DOHH2 (cell line): ENCODE measurements around the gene GJC2.
"Not testable (repeated sequence)": the region's sequence is repeated elsewhere in the genome, so short reads cannot be mapped to it uniquely, and the experiment has no call there.

Experiments used
- H3F3A ChIP-seq: fragments of 200-600 bp; sonication (generic), shearing (Covaris generic); 2 replicates; pipeline ENCODE4 v1.6.0; 2016; ENCODE audit warnings: antibody characterized with exemption, mild to moderate bottlenecking; ENCODE audit not compliant: control insufficient read depth, insufficient read depth
- H3K27ac ChIP-seq: fragments of 200-600 bp; sonication (generic); 2 replicates; pipeline ENCODE4 v1.5.1; 2014; ENCODE audit warnings: low read depth, mild to moderate bottlenecking, low read length, moderate library complexity
- H3K27me3 ChIP-seq: fragments of 200-600 bp; sonication (generic); 2 replicates; pipeline ENCODE4 v1.6.1; 2014; ENCODE audit warnings: mild to moderate bottlenecking, low read length, mixed read lengths; ENCODE audit not compliant: control insufficient read depth
- H3K36me3 ChIP-seq: fragments of 200-600 bp; sonication (generic); 2 replicates; pipeline ENCODE4 v1.6.1; 2014; ENCODE audit warnings: mild to moderate bottlenecking, low read length, moderate library complexity, mixed read lengths; ENCODE audit not compliant: control insufficient read depth
- H3K4me1 ChIP-seq: fragments of 200-600 bp; sonication (generic); 2 replicates; pipeline ENCODE4 v1.6.1; 2014; ENCODE audit warnings: mild to moderate bottlenecking, low read length, mixed read lengths; ENCODE audit not compliant: control insufficient read depth
- H3K4me2 ChIP-seq: fragments of 200-600 bp; sonication (generic); 2 replicates; pipeline ENCODE4 v1.6.0; 2014; ENCODE audit warnings: mild to moderate bottlenecking, low read length, moderate library complexity
- H3K4me3 ChIP-seq: fragments of 200-600 bp; sonication (generic); 2 replicates; pipeline ENCODE4 v1.5.1; 2014; ENCODE audit warnings: mild to moderate bottlenecking, low read length, mixed read lengths
- H3K79me2 ChIP-seq: fragments of 200-600 bp; sonication (generic); 2 replicates; pipeline ENCODE4 v1.6.1; 2014; ENCODE audit warnings: mild to moderate bottlenecking, low read length, mixed read lengths; ENCODE audit not compliant: control insufficient read depth
- H3K9me2 ChIP-seq: fragments of 200-600 bp; sonication (generic); replicated peaks from 2 replicates; pipeline ENCODE4 v1.6.1; 2014; ENCODE audit warnings: mild to moderate bottlenecking, low read length, mixed read lengths; ENCODE audit not compliant: control insufficient read depth
- H3K9me3 ChIP-seq: fragments of 200-600 bp; sonication (generic); 2 replicates; pipeline ENCODE4 v1.6.1; 2014; ENCODE audit warnings: antibody characterized with exemption, low read length, mixed read lengths; ENCODE audit not compliant: control insufficient read depth, insufficient read depth
- H4K20me1 ChIP-seq: fragments of 200-600 bp; sonication (generic); 2 replicates; pipeline ENCODE4 v1.6.0; 2014; ENCODE audit warnings: low read depth, mild to moderate bottlenecking, antibody characterized with exemption, low read length, moderate library complexity; ENCODE audit not compliant: control insufficient read depth, insufficient read depth
- EZH2phosphoT487 ChIP-seq: fragments of 200-600 bp; sonication (generic); IDR thresholded peaks from 2 replicates; pipeline ENCODE4 v1.6.1; 2017; ENCODE audit warnings: borderline replicate concordance, mild to moderate bottlenecking, antibody characterized with exemption, low read length, moderate library complexity, mixed read lengths
- TF ChIP-seq, protein P1 (sequence below): fragments of 200-600 bp; sonication (generic); IDR thresholded peaks from one replicate; pipeline ENCODE4 v1.5.1; 2014; ENCODE audit warnings: antibody characterized with exemption, mild to moderate bottlenecking, low read depth, low read length; ENCODE audit not compliant: poor library complexity, severe bottlenecking

GJC2 gene

DNA sequence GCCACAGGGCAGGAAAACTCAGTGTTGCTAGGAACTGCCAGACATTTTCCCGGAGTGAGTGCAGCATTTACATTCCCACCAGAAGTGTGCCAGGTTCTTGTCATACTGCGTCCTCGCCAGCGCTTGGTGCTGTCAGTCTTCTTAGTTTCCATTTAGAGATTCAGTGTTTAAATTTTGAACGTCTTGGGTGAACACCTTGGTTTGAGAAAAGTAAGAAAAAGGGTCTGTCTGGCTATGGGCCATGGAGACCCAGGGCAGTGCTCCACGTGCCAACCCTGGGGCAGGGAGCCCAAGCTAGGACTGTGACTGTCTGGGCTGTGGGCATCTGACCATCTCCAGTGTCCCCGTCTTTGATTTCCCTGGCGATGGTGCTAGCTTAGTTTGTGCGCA, 31.9 kb downstream of the GJC2 start:
- no peaks in the 10 kb centered on the region for H3K79me2 ChIP-seq
- no peaks in the 10 kb centered on the region for H4K20me1 ChIP-seq
- H3F3A ChIP-seq, result no peaks in the 10 kb centered on the region
- no peak overlapping the region for H3K27ac ChIP-seq
- no peaks in the 10 kb centered on the region for H3K27me3 ChIP-seq
- H3K36me3 ChIP-seq, result no peaks in the 10 kb centered on the region
- TF ChIP-seq, protein P1, sequence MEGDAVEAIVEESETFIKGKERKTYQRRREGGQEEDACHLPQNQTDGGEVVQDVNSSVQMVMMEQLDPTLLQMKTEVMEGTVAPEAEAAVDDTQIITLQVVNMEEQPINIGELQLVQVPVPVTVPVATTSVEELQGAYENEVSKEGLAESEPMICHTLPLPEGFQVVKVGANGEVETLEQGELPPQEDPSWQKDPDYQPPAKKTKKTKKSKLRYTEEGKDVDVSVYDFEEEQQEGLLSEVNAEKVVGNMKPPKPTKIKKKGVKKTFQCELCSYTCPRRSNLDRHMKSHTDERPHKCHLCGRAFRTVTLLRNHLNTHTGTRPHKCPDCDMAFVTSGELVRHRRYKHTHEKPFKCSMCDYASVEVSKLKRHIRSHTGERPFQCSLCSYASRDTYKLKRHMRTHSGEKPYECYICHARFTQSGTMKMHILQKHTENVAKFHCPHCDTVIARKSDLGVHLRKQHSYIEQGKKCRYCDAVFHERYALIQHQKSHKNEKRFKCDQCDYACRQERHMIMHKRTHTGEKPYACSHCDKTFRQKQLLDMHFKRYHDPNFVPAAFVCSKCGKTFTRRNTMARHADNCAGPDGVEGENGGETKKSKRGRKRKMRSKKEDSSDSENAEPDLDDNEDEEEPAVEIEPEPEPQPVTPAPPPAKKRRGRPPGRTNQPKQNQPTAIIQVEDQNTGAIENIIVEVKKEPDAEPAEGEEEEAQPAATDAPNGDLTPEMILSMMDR, result no peak
- TF ChIP-seq EZH2phosphoT487, result no peak
- no peaks in the 10 kb centered on the region for H3K4me1 ChIP-seq
- H3K4me2 ChIP-seq, result no peak overlapping the region
- no peaks in the 10 kb centered on the region for H3K9me3 ChIP-seq
- H3K9me2 ChIP-seq, result no peaks in the 10 kb centered on the region
- no peak overlapping the region for H3K4me3 ChIP-seq

DNA sequence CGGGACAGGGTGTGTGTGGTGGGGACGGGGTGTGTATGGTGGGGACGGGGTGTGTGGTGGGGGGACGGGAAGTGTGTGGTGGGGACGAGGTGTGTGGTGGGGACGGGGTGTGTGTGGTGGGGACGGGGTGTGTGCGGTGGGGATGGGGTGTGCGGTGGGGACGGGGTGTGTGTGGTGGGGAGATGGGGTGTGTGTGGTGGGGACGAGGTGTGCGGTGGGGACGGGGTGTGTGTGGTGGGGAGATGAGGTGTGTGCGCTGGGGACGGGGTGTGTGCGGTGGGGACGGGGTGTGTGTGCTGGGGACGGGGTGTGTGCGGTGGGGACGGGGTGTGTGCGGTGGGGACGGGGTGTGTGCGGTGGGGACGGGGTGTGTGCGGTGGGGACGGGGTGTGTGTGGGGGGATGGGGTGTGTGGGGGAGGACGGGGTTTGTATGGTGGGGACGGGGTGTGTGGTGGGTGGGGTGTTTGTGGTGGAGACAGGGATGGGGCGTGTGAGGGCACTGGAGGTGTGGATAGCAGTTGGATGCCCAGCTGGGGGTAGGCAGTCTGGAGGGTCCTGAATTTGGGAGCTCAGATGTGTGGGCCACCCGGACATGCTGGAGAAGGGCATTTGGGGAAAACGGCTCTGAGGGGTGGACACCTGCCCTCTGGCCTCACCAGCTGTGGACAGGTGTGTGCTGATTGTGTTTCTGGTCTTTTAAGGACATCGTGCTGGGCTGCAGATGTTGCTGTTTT, 32.7 kb downstream of the GJC2 start:
- Histone ChIP-seq H3K79me2 (no peaks in the 10 kb centered on the region), H3K9me3 (no peaks in the 10 kb centered on the region), H4K20me1 (no peaks in the 10 kb centered on the region), H3K9me2 (no peaks in the 10 kb centered on the region), H3K27me3 (no peaks in the 10 kb centered on the region), H3F3A (no peaks in the 10 kb centered on the region), H3K4me1 (no peaks in the 10 kb centered on the region), H3K36me3 (no peaks in the 10 kb centered on the region), H3K27ac (no peak overlapping the region), H3K4me2 (no peak overlapping the region), H3K4me3 (no peak overlapping the region)
- TF ChIP-seq EZH2phosphoT487, result no peak
- TF ChIP-seq, protein P1, result no peak

DNA sequence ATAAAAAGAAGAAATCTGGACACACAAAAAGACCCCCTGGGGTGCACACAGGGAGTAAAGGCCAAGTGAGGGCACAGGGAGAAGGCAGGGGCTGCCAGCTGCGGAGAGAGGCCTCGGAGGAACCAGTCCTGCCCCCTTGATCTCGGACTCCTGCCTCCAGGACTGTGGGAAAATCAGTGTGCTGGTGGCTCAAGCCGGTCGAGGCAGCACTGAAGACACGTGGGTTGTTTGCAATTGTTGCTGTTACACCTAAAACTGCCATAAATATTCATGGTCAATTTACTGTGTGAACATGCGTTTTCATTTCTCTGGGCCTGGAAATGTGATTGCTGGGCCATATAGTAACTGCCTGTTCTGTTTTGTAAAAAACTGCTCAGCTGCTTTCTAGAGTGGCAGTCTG, 34.4 kb downstream of the GJC2 start:
- H3F3A ChIP-seq, result no peaks in the 10 kb centered on the region
- H3K9me3 ChIP-seq, result no peaks in the 10 kb centered on the region
- H3K27ac ChIP-seq, result no peak overlapping the region
- H3K4me2 ChIP-seq, result no peak overlapping the region
- TF ChIP-seq EZH2phosphoT487, result no peak
- TF ChIP-seq, protein P1, result no peak
- H3K9me2 ChIP-seq, result no peaks in the 10 kb centered on the region
- H4K20me1 ChIP-seq, result no peaks in the 10 kb centered on the region
- no peaks in the 10 kb centered on the region for H3K79me2 ChIP-seq
- no peak overlapping the region for H3K4me3 ChIP-seq
- no peaks in the 10 kb centered on the region for H3K36me3 ChIP-seq
- H3K27me3 ChIP-seq, result no peaks in the 10 kb centered on the region
- H3K4me1 ChIP-seq, result no peaks in the 10 kb centered on the region

DNA sequence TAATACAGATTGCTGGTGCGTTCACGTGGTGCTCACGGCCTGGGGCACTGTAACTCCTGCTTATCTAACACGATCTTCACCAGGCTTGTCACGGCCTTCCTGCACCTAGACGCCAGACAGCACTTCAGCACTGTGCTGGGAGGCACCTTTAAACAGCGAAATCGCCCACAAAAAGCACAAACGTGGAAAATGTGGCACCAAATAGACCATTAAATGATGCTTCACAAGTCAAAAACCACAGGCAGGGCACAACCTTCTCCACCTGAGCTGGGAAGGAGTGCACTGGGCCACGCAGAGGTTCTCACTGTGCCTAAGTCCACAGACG, 35.9 kb downstream of the GJC2 start:
- H3K9me3 ChIP-seq, result no peaks in the 10 kb centered on the region
- H4K20me1 ChIP-seq, result no peaks in the 10 kb centered on the region
- no peaks in the 10 kb centered on the region for H3F3A ChIP-seq
- no peaks in the 10 kb centered on the region for H3K27me3 ChIP-seq
- no peaks in the 10 kb centered on the region for H3K79me2 ChIP-seq
- no peaks in the 10 kb centered on the region for H3K36me3 ChIP-seq
- no peaks in the 10 kb centered on the region for H3K4me1 ChIP-seq
- no peaks in the 10 kb centered on the region for H3K9me2 ChIP-seq
- H3K27ac ChIP-seq, result no peak overlapping the region
- H3K4me2 ChIP-seq, result no peak overlapping the region
- H3K4me3 ChIP-seq, result no peak overlapping the region
- no peak for TF ChIP-seq EZH2phosphoT487
- TF ChIP-seq, protein P1, result no peak

DNA sequence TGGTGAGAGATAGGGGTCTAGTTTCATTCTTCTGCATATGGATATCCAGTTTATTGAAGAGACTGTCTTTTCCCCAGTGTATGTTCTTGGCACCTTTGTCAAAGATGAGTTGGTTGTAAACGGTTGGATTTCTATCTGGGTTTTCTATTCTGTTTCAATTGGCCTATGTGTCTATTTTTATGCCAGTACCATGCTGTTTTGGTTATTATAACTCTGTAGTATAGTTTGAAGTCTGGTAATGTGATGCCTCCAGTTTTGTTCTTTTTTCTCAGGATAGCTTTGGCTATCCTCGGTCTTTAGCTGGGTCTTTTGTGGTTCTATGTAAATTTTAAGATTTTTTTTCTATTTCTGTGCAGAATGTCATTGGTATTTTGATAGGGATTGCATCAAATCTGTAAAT, 38.5 kb downstream of the GJC2 start:
- H3K36me3 ChIP-seq, H3K27ac ChIP-seq, H3K9me3 ChIP-seq, H4K20me1 ChIP-seq, H3K27me3 ChIP-seq, H3K9me2 ChIP-seq, H3K4me2 ChIP-seq, H3K4me1 ChIP-seq, H3F3A ChIP-seq, H3K4me3 ChIP-seq, H3K79me2 ChIP-seq: not testable (repeated sequence)
